Kidney (tissue), 14 donors: ENCODE measurements around the gene PSAPL1. TPM values are rescaled to one million over a fixed set of nuclear protein-coding genes. Genes with fewer than 3 reads are reported as not detected.

Experiments used
- DNase-seq, 5 donors: peaks; one replicate each; pipeline ENCODE4 v3.0.0-alpha.2; 2013 to 2020
- FAIRE-seq: peaks from 2 replicates; lab custom pipeline; 2012; peaks lifted over from hg19 to GRCh38; lab: Jason Lieb, UNC
- H3K27ac ChIP-seq, 2 donors: one replicate each; pipeline ENCODE4 v1.7.0; 2013; ENCODE audit warnings: low read depth in 2 of 2, low read length in 2 of 2, inconsistent platforms in 1 of 2
- H3K27me3 ChIP-seq: one replicate; pipeline ENCODE4 v1.7.1; 2013; ENCODE audit warnings: low read length, inconsistent platforms; ENCODE audit not compliant: control insufficient read depth, insufficient read depth
- H3K36me3 ChIP-seq, 3 donors: one replicate each; pipeline versions ENCODE4 v1.7.0 to v1.7.1; 2013; ENCODE audit warnings: low read length in 3 of 3, control low read depth in 1 of 3, inconsistent platforms in 1 of 3; ENCODE audit not compliant: insufficient read depth in 3 of 3, control insufficient read depth in 2 of 3
- H3K4me1 ChIP-seq, 3 donors: one replicate each; pipeline versions ENCODE4 v1.7.0 to v1.7.1; 2013; ENCODE audit warnings: low read length in 3 of 3, inconsistent platforms in 1 of 3, low read depth in 1 of 3; ENCODE audit not compliant: control insufficient read depth in 2 of 3, insufficient read depth in 2 of 3
- H3K4me3 ChIP-seq, 3 donors: one replicate each; pipeline versions ENCODE4 v1.7.0 to v1.8.1; 2013; ENCODE audit warnings: low read length in 3 of 3, control low read depth in 1 of 3, inconsistent platforms in 1 of 3
- H3K9ac ChIP-seq, 3 donors: one replicate each; pipeline versions ENCODE4 v1.7.0 to v1.7.1; 2013; ENCODE audit warnings: low read length in 3 of 3, control low read depth in 1 of 3, inconsistent platforms in 1 of 3
- H3K9me3 ChIP-seq, 3 donors: one replicate each; pipeline versions ENCODE4 v1.7.0 to v1.7.1; 2013; ENCODE audit warnings: low read length in 3 of 3, control low read depth in 1 of 3, inconsistent platforms in 1 of 3; ENCODE audit not compliant: control insufficient read depth in 2 of 3, insufficient read depth in 1 of 3
- intact Hi-C: fragments of 100-400 bp; cut with DNase I; formaldehyde crosslinking; loops from one replicate; pipeline ENCODE4 v1.11.1; 2022
- polyA plus RNA-seq: library from polyadenylated mRNA; stranded (reverse); fragments of 350-450 nt; fragmentation: Illumina TruSeq; extraction: RNeasy Lipid Tissue Mini Kit (QIAGEN cat#74804); gene quantifications from one replicate; pipeline ENCODE4 v1.2.3, GENCODE V29; 2014; ENCODE audit warnings: low read depth, low replicate concordance; ENCODE audit not compliant: insufficient read depth
- total RNA-seq: library from RNA; stranded (reverse); fragmentation: NEBNext Ultra II Directional; extraction: Animal tissue kit (Norgen Biotek cat#: 25700); gene quantifications from one replicate; pipeline ENCODE4 v1.2.1, GENCODE V29; 2021
- TF ChIP-seq, protein P1 (sequence below): IDR thresholded peaks from 3 replicates; pipeline ENCODE4 v1.5.1; 2012; ENCODE audit warnings: mild to moderate bottlenecking, moderate library complexity, borderline replicate concordance; ENCODE audit not compliant: insufficient read depth; ENCODE audit errors: extremely low read depth
- donor health status: control.
- donor health status: control.
- donor health status: control.
- donor health status: control.
- donor health status: control.
- donor health status: DM: yes; HTN: yes; CAD: no.
- donor health status: Normal renal cell carcinoma (clear cell type).

PSAPL1 gene
- total and polyA plus RNA-seq, 2 donors from 2014 or later, result not detected

DNA sequence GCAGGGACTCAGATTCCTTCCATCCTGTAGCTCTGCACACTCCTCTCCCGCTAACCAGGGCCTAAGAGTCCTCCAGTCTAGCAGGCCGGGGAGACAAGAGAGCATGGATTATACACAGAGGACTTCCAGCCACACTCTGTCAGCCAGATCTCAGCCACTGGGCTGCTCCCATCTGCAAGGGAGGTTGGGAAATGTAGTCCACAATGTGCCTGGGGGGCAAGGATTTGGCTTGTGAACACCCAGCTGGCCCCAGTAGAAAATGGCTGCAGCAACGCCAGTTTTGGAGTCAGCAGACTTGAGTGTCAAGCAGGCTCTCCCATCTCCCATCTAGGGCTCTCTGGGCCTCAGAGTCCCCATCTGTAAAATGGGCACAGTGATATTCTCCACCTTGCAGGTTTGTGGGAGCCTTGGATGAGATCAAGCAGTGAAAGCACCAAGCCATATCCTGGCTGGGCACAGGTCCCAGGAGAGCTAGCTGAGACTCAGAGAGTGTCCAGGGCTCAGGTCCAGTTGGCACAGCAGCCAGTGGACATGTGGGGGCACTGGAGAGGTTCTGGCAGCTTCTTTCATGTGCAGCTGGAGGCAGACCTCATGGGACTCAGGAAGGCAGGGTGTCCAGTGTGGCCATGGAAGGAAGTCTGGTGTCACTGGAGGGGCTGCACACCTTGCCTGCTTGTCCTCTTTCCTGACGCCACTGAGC, 14.6 kb downstream of the PSAPL1 start:
- H3K27me3 ChIP-seq, result no peaks in the 10 kb centered on the region

GRCh38 chr4:7418131-7418943, 16.4 kb downstream of the PSAPL1 start:
- TF ChIP-seq, protein P1, sequence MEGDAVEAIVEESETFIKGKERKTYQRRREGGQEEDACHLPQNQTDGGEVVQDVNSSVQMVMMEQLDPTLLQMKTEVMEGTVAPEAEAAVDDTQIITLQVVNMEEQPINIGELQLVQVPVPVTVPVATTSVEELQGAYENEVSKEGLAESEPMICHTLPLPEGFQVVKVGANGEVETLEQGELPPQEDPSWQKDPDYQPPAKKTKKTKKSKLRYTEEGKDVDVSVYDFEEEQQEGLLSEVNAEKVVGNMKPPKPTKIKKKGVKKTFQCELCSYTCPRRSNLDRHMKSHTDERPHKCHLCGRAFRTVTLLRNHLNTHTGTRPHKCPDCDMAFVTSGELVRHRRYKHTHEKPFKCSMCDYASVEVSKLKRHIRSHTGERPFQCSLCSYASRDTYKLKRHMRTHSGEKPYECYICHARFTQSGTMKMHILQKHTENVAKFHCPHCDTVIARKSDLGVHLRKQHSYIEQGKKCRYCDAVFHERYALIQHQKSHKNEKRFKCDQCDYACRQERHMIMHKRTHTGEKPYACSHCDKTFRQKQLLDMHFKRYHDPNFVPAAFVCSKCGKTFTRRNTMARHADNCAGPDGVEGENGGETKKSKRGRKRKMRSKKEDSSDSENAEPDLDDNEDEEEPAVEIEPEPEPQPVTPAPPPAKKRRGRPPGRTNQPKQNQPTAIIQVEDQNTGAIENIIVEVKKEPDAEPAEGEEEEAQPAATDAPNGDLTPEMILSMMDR, result no peak
- peak in 2 of 5 donors; percentile 8 to 28 for DNase-seq
- intact Hi-C loops, result no loop called here
- H3K27ac ChIP-seq, result no peak overlapping the region
- peaks cover 0 to 9% (median 1%) of the 10 kb centered on the region in 3 donors for H3K9me3 ChIP-seq
- H3K9ac ChIP-seq, result no peak overlapping the region
- no peaks in the 10 kb centered on the region for H3K27me3 ChIP-seq
- no peaks in the 10 kb centered on the region for H3K36me3 ChIP-seq
- H3K4me1 ChIP-seq, result no peaks in the 10 kb centered on the region
- H3K4me3 ChIP-seq, result no peak overlapping the region
- FAIRE-seq, result no peak

More for the DNA sequence above, 14.6 kb downstream of the PSAPL1 start:
- FAIRE-seq, result no peak
- peak in 2 of 5 donors; percentile 7 to 27 for DNase-seq
- no peaks in the 10 kb centered on the region for H3K4me1 ChIP-seq
- no peaks in the 10 kb centered on the region for H3K36me3 ChIP-seq
- no peak overlapping the region for H3K9ac ChIP-seq
- H3K4me3 ChIP-seq, result no peak overlapping the region
- TF ChIP-seq, protein P1, result no peak
- peaks cover 0 to 9% (median 1%) of the 10 kb centered on the region in 3 donors for H3K9me3 ChIP-seq
- intact Hi-C loops, result no loop called here
- no peak overlapping the region for H3K27ac ChIP-seq

- H3K4me3 ChIP-seq, result no peak overlapping the region
- TF ChIP-seq, protein P1, result no peak
- no peaks in the 10 kb centered on the region for H3K36me3 ChIP-seq
- intact Hi-C loops, result no loop called here
- H3K4me1 ChIP-seq, result no peaks in the 10 kb centered on the region
- DNase-seq (peak in 2 of 5 donors; percentile 7 to 31), FAIRE-seq (no peak)
- H3K9ac ChIP-seq, result no peak overlapping the region
- H3K27me3 ChIP-seq, result no peaks in the 10 kb centered on the region
- H3K27ac ChIP-seq, result no peak overlapping the region
- H3K9me3 ChIP-seq, result peaks cover 0 to 9% (median 1%) of the 10 kb centered on the region in 3 donors
These were observed 17.1 kb downstream of the PSAPL1 start for GRCh38 chr4:7417639-7418038.
